GM12878 (cell line): ENCODE data around the gene GPR137B. TPM values are rescaled to one million over a fixed set of nuclear protein-coding genes. Genes with fewer than 3 reads are reported as not detected.

Experiments used
- BCL11A ChIP-seq: IDR thresholded peaks from 2 replicates; pipeline ENCODE4 v1.6.1; 2011; ENCODE audit warnings: low read depth, low read length
- CEBPZ ChIP-seq: fragments of 150-350 bp; IDR thresholded peaks from 2 replicates; pipeline ENCODE4 v1.6.1; 2016; ENCODE audit warnings: low read depth, low read length
- MYC ChIP-seq: IDR thresholded peaks from 2 replicates; pipeline ENCODE4 v1.6.1; 2011; ENCODE audit warnings: mild to moderate bottlenecking, low read length, moderate library complexity, inconsistent platforms; ENCODE audit not compliant: insufficient read depth, insufficient replicate concordance, insufficient read length, severe bottlenecking
- NR2C1 ChIP-seq: fragments of 450-650 bp; IDR thresholded peaks from 2 replicates; pipeline ENCODE4 v1.6.1; 2017; ENCODE audit warnings: antibody characterized with exemption, mild to moderate bottlenecking, moderate library complexity
- POLR2AphosphoS5 ChIP-seq: IDR thresholded peaks from 2 replicates; pipeline ENCODE4 v1.6.1; 2011; ENCODE audit warnings: mild to moderate bottlenecking, low read length, inconsistent platforms
- RB1 ChIP-seq: fragments of 450-650 bp; formaldehyde crosslinking; IDR thresholded peaks from 2 replicates; pipeline ENCODE4 v1.6.1; 2017; ENCODE audit warnings: mild to moderate bottlenecking, borderline replicate concordance
- RELB ChIP-seq: fragments of 450-650 bp; IDR thresholded peaks from 2 replicates; pipeline ENCODE4 v1.6.1; 2017; ENCODE audit warnings: low read depth, mild to moderate bottlenecking, moderate library complexity
- SIX5 ChIP-seq: IDR thresholded peaks from 2 replicates; pipeline ENCODE4 v1.6.1; 2011; ENCODE audit warnings: mild to moderate bottlenecking, low read depth, low read length, moderate library complexity; ENCODE audit not compliant: severe bottlenecking
- SKIL ChIP-seq: fragments of 450-650 bp; IDR thresholded peaks from 2 replicates; pipeline ENCODE4 v1.6.1; 2017; ENCODE audit warnings: mild to moderate bottlenecking, low read depth, inconsistent platforms; ENCODE audit not compliant: poor library complexity, severe bottlenecking
- SMAD5 ChIP-seq: IDR thresholded peaks from 2 replicates; pipeline ENCODE4 v1.6.1; 2016; ENCODE audit warnings: antibody characterized with exemption, low read depth
- ZBTB40 ChIP-seq: fragments of 450-650 bp; IDR thresholded peaks from 2 replicates; pipeline ENCODE4 v1.6.1; 2016; ENCODE audit warnings: mild to moderate bottlenecking, moderate library complexity, borderline replicate concordance
- ZNF274 ChIP-seq: IDR thresholded peaks from one replicate; pipeline ENCODE4 v1.8.0; 2011; ENCODE audit not compliant: insufficient read length, insufficient read depth
- ZNF384 ChIP-seq: IDR thresholded peaks from 2 replicates; pipeline ENCODE4 v1.6.1; 2012; ENCODE audit warnings: low read depth, mild to moderate bottlenecking, low read length, improper control_type of control experiment, borderline replicate concordance
- polyA plus RNA-seq, 11 experiments: library from polyadenylated mRNA; depleted of rRNA in 4 of 11; unstranded in 6 of 11; stranded (reverse) in 5 of 11; fragments of >200 nt; fragmentation: Nextera tagmentation in 4 of 11; fragmentation: Illumina TruSeq in 1 of 11; extraction: Ambion mirVana in 4 of 11; extraction: Trizol in 1 of 11; gene quantifications; 1 replicate in 1 of 11; 2 replicates in 10 of 11; pipeline versions ENCODE4 v1.2.1 to v1.2.3, GENCODE V29; 2011 to 2016; ENCODE audit warnings: inconsistent platforms in 2 of 11, missing spikeins in 2 of 11, low read depth in 1 of 11
- total RNA-seq, 4 experiments: library from RNA; depleted of rRNA in 3 of 4; stranded (reverse); fragments of >200 nt in 3 of 4; fragmentation: Illumina TruSeq in 1 of 4; extraction: Trizol in 1 of 4; gene quantifications; 2 replicates each; pipeline versions ENCODE4 v1.2.1 to v1.2.3, GENCODE V29; 2013 to 2021
- TF ChIP-seq, protein P1 (sequence below): IDR thresholded peaks from 2 replicates; pipeline ENCODE4 v1.6.1; 2012; ENCODE audit warnings: low read depth, low read length, improper control_type of control experiment

Gene GPR137B
- total and polyA plus RNA-seq, 10 of the 15 experiments (the other 5 are each of a cell fraction or from before 2014, with no cell fraction given): 5.4 to 20.8 (median 12.5) TPM

GRCh38 chr1:236161230-236161629 lies 18.9 kb downstream of the GPR137B start (continued):
- TF ChIP-seq SKIL (peak; percentile 37), CEBPZ (no peak), SIX5 (no peak), ZNF384 (no peak), RB1 (no peak), POLR2AphosphoS5 (no peak), SMAD5 (no peak), RELB (peak; percentile 98), MYC (no peak), ZNF274 (no peak), ZBTB40 (no peak), NR2C1 (no peak), BCL11A (0 out of 2 replicates have a peak, but pooled peaks have one; percentile 27)
- TF ChIP-seq, protein P1, sequence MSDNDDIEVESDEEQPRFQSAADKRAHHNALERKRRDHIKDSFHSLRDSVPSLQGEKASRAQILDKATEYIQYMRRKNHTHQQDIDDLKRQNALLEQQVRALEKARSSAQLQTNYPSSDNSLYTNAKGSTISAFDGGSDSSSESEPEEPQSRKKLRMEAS: no peak
